Astrocyte (in vitro differentiated cells and primary cell): Measurements from ENCODE around the gene ATP13A2. TPM values are rescaled to one million over a fixed set of nuclear protein-coding genes. Genes with fewer than 3 reads are reported as not detected.

Experiments used
- DNase-seq: peaks from one replicate; pipeline ENCODE4 v3.0.0-alpha.2; 2010; ENCODE audit warnings: low read depth
- FAIRE-seq: peaks from 2 replicates; lab custom pipeline; 2011; peaks lifted over from hg19 to GRCh38; lab: Jason Lieb, UNC
- H2AFZ ChIP-seq: 2 replicates; pipeline ENCODE4 v1.6.0; 2012; ENCODE audit warnings: low read depth, low read length, inconsistent platforms
- H3K27ac ChIP-seq: 2 replicates; pipeline ENCODE4 v1.5.1; 2011; ENCODE audit warnings: low read depth, low read length, inconsistent platforms
- H3K27me3 ChIP-seq: 2 replicates; pipeline ENCODE4 v1.6.0; 2011; ENCODE audit warnings: low read length, inconsistent platforms; ENCODE audit not compliant: insufficient read depth
- H3K36me3 ChIP-seq: 2 replicates; pipeline ENCODE4 v1.5.1; 2011; ENCODE audit warnings: low read length, inconsistent platforms; ENCODE audit not compliant: insufficient read depth
- H3K4me1 ChIP-seq: 2 replicates; pipeline ENCODE4 v1.5.1; 2011; ENCODE audit warnings: low read length, inconsistent platforms; ENCODE audit not compliant: insufficient read depth
- H3K4me2 ChIP-seq: 2 replicates; pipeline ENCODE4 v1.6.0; 2012; ENCODE audit warnings: low read length, inconsistent platforms
- H3K4me3 ChIP-seq: 2 replicates; pipeline ENCODE4 v1.5.1; 2011; ENCODE audit warnings: low read depth, mild to moderate bottlenecking, low read length, inconsistent platforms; ENCODE audit not compliant: insufficient read depth
- H3K79me2 ChIP-seq: 2 replicates; pipeline ENCODE4 v1.6.0; 2012; ENCODE audit warnings: mild to moderate bottlenecking, low read length, inconsistent platforms; ENCODE audit not compliant: insufficient read depth
- H3K9ac ChIP-seq: 2 replicates; pipeline ENCODE4 v1.6.0; 2012; ENCODE audit warnings: mild to moderate bottlenecking, low read length, inconsistent platforms
- H3K9me3 ChIP-seq: 2 replicates; pipeline ENCODE4 v1.5.1; 2012; ENCODE audit warnings: low read depth, mild to moderate bottlenecking, low read length, inconsistent platforms; ENCODE audit not compliant: insufficient read depth
- H4K20me1 ChIP-seq: 2 replicates; pipeline ENCODE4 v1.6.0; 2012; ENCODE audit warnings: low read length, inconsistent platforms; ENCODE audit not compliant: insufficient read depth
- H3K27ac Mint-ChIP-seq: one replicate; pipeline ENCODE4 v1.8.0; 2021; ENCODE audit warnings: mild to moderate bottlenecking, mixed read lengths; ENCODE audit not compliant: unreplicated experiment
- H3K27me3 Mint-ChIP-seq: one replicate; pipeline ENCODE4 v1.8.0; 2021; ENCODE audit warnings: low read depth, mixed read lengths; ENCODE audit not compliant: unreplicated experiment
- H3K36me3 Mint-ChIP-seq: one replicate; pipeline ENCODE4 v1.8.0; 2021; ENCODE audit warnings: low read depth, mixed read lengths; ENCODE audit not compliant: unreplicated experiment
- H3K4me1 Mint-ChIP-seq: one replicate; pipeline ENCODE4 v1.8.0; 2021; ENCODE audit warnings: low read depth, mixed read lengths; ENCODE audit not compliant: unreplicated experiment
- H3K4me3 Mint-ChIP-seq: one replicate; pipeline ENCODE4 v1.8.0; 2021; ENCODE audit warnings: mild to moderate bottlenecking, moderate library complexity, mixed read lengths; ENCODE audit not compliant: unreplicated experiment
- H3K9me3 Mint-ChIP-seq: one replicate; pipeline ENCODE4 v1.8.0; 2021; ENCODE audit warnings: mild to moderate bottlenecking, mixed read lengths; ENCODE audit not compliant: unreplicated experiment
- CTCF ChIP-seq: IDR thresholded peaks from 2 replicates; pipeline ENCODE4 v1.5.1; 2011; ENCODE audit warnings: low read depth, mild to moderate bottlenecking, inconsistent platforms, low read length, moderate library complexity; ENCODE audit not compliant: insufficient read depth
- EZH2 ChIP-seq: IDR thresholded peaks from 2 replicates; pipeline ENCODE4 v1.6.1; 2012; ENCODE audit warnings: mild to moderate bottlenecking, low read length, inconsistent platforms; ENCODE audit not compliant: insufficient read depth
- total RNA-seq: library from RNA; stranded (reverse); gene quantifications from 2 replicates; pipeline ENCODE4 v1.2.1, GENCODE V29; 2021

Gene ATP13A2
- total RNA-seq, 1 donor from 2014 or later, result 67.8 TPM

- Histone ChIP-seq H3K27ac (peak overlapping the region; percentile 31), H3K36me3 (peaks cover 12% of the 10 kb centered on the region), H3K9me3 (no peaks in the 10 kb centered on the region), H3K4me3 (no peak overlapping the region), H3K4me2 (peak overlapping the region; percentile 28), H3K27me3 (no peaks in the 10 kb centered on the region), H4K20me1 (peaks cover 56% of the 10 kb centered on the region), H3K9ac (peak overlapping the region; percentile 64), H2AFZ (no peak overlapping the region), H3K4me1 (peaks cover 14% of the 10 kb centered on the region), H3K79me2 (peaks cover 17% of the 10 kb centered on the region)
- Mint-ChIP-seq H3K9me3 (no peaks in the 10 kb centered on the region), H3K27ac (no peak overlapping the region), H3K27me3 (no peaks in the 10 kb centered on the region), H3K36me3 (peaks cover 20% of the 10 kb centered on the region), H3K4me1 (peaks cover 1% of the 10 kb centered on the region), H3K4me3 (no peak overlapping the region)
- TF ChIP-seq CTCF, result no peak
- TF ChIP-seq EZH2, result no peak
- no peak for FAIRE-seq
- no peak for DNase-seq
These were observed 7.0 kb downstream of the ATP13A2 start for GRCh38 chr1:17004466-17005364.

GRCh38 chr1:17002524-17002902 is 9.2 kb downstream of the ATP13A2 start:
- no peaks in the 10 kb centered on the region for H3K4me1 Mint-ChIP-seq
- Histone ChIP-seq H2AFZ (no peak overlapping the region), H3K9me3 (no peaks in the 10 kb centered on the region), H3K36me3 (peaks cover 12% of the 10 kb centered on the region), H3K79me2 (no peaks in the 10 kb centered on the region), H3K27ac (no peak overlapping the region), H3K27me3 (no peaks in the 10 kb centered on the region), H3K4me2 (no peak overlapping the region), H4K20me1 (peaks cover 37% of the 10 kb centered on the region), H3K4me3 (no peak overlapping the region), H3K4me1 (peaks cover 13% of the 10 kb centered on the region), H3K9ac (no peak overlapping the region)
- H3K4me3 Mint-ChIP-seq, result no peak overlapping the region
- TF ChIP-seq CTCF, result no peak
- TF ChIP-seq EZH2, result no peak
- FAIRE-seq, result no peak
- peaks cover 28% of the 10 kb centered on the region for H3K36me3 Mint-ChIP-seq
- no peak for DNase-seq
- no peaks in the 10 kb centered on the region for H3K27me3 Mint-ChIP-seq
- no peak overlapping the region for H3K27ac Mint-ChIP-seq
- no peaks in the 10 kb centered on the region for H3K9me3 Mint-ChIP-seq
